GM21576 (cell line): ENCODE measurements around the gene IL36A.

ENCODE experiments used
- ATAC-seq: cut with Tn5 transposase; IDR thresholded peaks from one replicate; pipeline ENCODE4 v1.9.1; 2021; ENCODE audit warnings: mild to moderate bottlenecking, moderate library complexity; ENCODE audit not compliant: unreplicated experiment

IL36A gene

DNA sequence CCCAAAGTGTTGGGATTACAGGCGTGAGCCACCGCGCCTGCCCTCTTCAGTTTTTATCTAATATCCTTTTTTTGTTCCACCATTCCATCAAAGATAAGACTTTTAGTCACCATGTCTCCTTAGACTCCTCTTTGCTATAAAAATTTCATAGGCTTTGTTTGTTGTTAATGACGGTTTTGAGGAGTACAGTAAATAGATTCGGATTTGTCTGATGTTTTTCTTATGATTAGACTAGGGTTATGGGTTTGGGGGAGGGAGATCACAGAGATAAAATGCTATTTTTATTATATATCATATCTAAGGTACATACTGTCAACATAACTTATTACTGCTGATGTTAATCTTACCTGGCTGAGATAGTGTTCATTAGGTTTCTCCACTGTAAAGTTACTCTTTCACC, 41.2 kb downstream of the IL36A start:
- no peak for ATAC-seq

GRCh38 chr2:113050921-113051895, 45.9 kb downstream of the IL36A start:
- ATAC-seq = no peak

- no peak for ATAC-seq
Observed at GRCh38 chr2:113052396-113052917, 47.2 kb downstream of the IL36A start, which contains the start of gene IL36B. Gene IL36B, minus strand, starts transcription at chr2:113052867.

DNA sequence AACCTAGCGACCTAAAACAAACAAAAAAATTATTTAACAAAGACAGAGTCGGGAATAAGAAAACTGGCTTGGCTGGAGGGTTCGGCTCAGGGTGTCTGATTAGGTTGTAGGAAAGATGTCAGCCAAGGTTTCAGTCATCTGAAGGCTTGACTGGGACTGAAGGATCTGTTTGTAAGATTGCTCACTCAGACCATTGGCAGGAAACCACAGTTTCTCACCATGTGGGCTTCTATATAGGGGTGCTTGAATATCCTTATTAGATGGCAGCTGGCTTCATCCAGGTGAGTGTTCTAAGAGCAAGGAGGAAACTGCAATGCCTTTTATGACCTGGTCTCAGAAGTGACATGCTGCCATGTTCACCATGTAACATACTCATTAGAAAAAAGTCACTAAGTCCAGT, 48.4 kb downstream of the IL36A start:
- no peak for ATAC-seq

DNA sequence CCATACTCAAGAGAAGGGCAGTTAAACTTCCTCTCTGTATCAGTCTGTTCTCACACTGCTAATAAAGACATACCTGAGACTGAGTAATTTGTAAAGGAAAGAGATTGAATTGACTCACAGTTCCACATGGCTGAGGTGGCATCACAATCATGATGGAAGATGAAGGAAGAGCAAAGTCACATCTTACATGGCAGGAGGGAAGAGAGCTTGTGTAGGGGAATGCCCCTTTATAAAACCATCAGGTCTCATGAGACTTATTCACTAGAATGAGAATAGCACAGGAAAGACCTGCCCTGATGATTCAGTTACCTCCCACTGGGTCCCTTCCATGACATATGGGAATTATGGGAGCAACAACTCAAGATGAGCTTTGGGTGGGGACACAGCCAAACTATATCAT, 48.8 kb downstream of the IL36A start:
- no peak for ATAC-seq

GRCh38 chr2:113056521-113056920, 51.3 kb downstream of the IL36A start:
- no peak for ATAC-seq

DNA sequence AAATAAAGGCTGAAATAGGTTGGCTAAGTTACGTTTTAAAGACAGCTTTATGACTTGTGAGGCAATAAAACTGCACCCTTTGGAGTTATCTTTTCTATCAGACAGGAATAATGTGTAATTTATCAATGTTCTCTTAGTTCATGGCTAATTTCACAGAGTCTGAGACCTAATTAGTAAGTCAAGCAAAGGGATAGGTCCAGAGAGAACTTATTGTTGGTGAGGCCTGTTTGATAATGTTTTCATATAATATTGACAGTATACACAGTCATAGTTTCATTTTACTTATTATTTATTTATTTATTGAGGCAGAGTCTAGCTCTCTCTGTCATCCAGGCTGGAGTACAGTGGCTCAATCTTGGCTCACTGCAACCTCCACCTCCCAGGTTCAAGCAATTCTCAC, 51.9 kb downstream of the IL36A start:
- ATAC-seq = no peak
